Stimulated activated CD4-positive, alpha-beta T cell treated with anti-CD3 and anti-CD28 coated beads, TNF-alpha, amount 100 ng/mL, for 24 hours (primary cell): Measurements from ENCODE around the gene FAM111B.

Experiments used
- DNase-seq, 3 experiments: peaks; one replicate each; pipeline ENCODE4 v3.0.0-alpha.2; 2020; ENCODE audit warnings: low read depth in 3 of 3

The FAM111B gene

DNA sequence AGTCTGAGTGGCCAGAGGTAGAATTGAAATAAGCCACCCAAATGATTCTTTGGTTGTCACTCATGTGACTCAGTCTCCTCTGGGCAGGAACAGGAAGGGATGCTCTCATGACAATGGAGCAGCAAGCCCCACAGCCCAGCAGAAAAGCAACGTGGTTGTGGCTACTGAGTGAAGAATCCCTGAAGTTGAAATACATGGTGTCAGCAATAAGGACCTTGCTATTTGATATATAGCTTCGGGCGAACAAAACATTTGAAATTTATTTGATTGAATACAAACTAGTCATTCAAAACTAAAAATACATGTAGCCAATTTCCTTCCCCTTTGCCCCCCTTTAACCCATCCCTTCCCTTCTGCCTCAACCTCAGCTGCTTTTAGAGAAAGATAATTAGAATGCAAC is 50.4 kb downstream of the FAM111B start:
- DNase-seq, result no peak

DNA sequence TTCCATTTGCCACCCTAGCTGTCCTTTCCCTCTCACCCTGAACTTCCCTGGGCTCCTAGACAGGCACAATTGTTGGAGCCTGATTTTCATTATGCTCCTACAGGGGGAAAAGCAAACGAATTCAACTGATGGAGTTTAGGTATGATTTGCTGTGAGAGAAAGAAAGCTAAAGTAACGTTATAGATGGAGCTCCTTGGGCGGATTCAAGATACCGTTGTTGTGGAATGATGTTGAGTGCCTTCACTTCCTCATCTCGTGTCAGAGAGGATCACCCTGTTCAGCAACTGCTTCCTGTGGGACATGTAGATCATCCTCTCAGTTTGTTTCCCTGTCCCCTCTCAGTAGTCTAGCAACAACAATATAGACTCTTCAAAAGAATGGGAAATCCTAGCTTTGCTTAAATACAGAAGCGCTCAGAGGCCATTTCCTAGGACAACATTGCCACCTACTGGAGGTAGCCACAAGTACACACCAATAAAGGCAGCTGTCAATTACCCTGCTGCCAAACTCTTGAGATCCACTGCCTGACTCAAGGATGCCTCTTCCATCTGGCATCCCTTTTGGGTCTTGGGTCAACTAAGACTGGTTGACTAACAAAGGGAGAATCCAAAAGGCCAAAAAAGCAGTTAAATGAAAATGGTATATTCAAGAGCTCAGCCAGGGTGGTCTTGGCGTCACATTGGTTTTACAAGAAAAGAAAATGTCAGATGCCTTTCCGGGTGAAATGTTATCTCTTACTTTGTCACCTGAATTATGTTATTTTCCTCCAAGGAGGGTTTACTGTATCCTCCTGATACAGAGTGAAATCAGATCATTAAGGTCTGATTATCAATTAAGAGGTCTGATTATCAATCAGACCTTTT is 51.4 kb downstream of the FAM111B start:
- peak in 1 of 3 experiments; percentile 49 for DNase-seq

DNA sequence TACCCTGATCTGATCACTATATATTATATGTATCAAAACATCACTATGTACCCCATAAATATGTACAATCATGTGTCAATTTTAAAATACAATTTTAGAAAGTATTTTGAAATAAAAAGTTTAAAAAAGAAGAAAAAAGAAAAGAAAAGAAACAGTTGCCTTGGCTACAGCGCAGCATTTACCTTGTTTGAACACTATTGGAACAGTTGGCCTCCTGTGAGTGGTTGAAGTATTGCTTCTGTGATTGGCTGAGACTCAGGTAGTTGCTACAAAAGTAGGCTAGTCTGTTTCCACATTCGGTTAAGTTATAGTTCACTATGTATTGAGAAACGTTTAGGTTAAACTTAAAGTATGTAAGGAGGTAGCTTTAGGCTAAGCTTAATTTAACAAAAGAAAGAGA is 57.0 kb downstream of the FAM111B start:
- DNase-seq, result no peak

DNA sequence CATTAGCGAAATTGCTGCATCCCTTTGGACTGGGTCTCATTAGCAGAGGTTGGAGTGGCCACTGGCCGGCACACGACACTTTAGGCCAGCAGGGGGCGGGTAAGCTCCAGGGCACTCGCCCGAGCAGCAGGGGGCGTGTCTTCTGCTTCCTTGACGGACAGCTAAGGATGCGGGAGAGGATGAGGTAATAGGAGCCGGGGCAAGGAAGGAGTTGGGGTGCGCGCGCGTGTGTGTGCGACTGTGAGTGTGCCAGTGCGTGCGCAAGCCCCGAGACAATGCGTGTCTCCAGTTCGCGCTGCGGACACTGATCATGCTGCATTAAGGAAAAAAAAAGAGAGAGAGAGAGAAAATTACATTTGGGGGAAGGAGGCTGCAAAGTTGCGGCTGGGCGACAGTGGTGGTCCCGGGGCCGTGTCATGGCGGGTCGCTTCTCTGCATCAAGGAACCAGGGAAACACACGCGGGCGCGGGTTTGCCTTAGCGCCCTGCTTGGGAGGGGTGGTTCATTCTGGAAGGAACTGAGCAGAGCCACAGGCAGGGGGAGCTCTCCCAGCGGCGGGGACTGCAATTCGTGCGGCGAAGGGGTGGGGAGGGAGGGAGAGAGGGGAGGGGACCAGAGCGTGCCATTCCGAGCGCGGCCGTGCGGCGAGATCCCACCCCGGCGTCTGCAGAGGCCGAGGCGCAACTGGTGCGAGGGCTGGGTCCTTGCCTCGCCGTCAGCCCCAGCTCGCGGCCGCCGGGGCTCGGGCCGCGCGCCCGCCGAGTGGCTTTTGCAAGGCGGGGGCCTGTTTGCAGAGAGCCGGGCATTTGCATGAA is 64.7 kb downstream of the FAM111B start, which contains the start of gene DTX4:
Gene DTX4, plus strand, starts transcription at position 625 of the 815 bp plus-strand sequence. CDS start 464 bp downstream, outside the sequence.
- DNase-seq, result peak; percentile 82 to 90 (median 85)

DNA sequence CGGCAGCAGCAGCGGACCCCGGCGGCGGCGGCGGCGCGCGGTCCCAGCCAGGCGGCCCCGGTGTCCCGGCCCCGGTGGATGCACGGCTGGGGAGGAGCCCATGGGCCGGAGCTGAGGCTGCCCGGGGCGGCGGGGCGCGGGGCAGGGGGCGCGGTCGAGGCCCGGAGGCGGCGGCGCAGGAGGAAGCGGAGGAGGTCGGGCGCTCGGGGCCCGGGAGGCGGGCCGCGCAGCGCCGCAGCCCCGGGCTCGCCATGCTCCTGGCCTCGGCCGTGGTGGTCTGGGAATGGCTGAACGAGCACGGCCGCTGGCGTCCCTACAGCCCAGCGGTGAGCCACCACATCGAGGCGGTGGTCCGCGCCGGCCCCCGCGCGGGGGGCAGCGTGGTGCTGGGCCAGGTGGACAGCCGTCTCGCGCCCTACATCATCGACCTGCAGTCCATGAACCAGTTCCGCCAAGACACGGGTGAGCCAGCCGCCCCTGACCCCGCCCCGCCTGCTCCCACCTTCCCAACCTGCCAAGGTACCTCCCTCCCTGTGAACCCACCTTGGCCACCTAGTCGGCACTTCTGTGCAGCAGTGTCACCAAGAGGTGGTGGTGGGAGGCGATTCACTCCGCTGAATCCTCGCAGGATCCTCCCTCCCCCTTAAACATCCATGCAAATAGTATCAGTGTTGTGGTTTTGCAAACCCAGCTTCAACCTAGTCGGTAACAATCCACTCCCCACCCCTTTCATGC is 65.5 kb downstream of the FAM111B start:
- DNase-seq, result no peak

DNA sequence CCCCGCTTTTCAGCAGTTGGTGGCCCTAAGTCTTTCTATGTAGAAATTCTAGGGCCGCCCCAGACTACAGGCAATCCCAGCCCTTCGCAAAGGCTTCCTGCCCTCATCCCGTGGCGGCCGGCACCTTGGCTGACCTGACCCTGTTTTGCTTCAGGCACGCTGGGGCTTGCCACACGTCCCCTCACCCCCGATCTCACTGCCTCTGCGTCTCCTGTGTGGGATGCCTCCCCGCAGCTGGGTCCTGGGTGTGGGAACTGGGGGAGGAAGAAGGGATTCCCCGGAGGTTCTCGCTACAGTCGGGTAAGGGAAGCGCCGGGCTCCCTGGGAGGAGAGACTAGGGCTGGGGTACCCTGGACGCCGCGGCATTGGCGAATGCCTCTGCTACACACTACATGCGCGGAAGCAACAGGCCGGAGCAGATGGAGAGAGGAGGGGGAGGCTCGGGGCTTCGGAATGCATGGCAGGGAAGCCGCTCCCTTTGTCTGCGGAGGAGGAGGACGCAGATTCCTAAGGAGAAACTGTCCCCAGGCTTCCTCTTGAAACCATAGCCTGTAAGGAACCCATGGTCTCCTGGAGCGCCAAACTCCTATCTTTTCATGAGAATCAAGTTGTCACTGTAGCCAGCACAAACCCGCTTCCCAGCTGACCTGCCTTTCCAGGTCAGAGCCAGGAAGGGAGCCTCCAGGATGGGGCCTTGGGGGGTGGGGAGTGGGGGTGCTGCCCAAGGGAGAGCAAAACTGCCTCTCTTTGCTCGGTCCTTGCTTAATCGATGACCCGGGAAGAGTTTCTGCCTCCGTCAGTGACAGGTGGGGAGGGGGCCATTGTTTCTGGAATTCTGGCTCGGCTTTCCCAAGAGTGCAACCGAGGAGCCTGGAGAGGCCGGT is 66.3 kb downstream of the FAM111B start:
- DNase-seq, result no peak

DNA sequence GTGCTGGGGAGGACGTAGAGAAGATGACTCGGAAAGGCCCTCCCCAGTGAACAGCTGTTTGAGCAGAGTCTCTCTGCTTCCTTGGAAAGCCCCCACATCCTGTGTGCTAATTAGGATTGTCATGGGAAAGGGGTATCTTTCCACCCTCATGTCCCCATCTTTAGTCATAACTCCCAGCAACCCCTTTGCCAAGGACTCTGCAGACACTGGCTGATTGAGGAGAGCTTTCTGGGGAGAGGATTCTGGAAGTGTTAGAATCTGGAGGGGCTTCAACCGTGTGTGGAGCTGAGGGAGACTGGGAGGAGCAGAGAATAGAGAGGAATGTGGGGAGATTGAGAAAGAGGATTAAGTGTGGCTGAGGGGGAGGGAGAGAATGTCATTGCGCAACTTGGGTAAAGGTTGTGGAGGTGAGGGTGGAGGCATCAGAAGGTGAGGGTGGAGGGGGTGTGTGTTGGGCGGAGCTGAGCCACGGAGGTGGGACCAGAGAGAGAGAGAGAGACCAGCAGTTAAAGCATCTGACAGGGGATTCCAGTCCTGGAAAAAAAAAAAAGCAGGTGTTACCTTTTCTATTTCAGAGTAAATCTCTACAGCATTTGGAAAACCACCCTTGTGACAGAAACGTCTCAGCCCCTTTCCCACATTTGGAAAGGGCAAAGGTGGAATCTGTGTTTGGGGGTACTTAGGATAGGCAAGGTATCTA is 67.1 kb downstream of the FAM111B start:
- no peak for DNase-seq

DNA sequence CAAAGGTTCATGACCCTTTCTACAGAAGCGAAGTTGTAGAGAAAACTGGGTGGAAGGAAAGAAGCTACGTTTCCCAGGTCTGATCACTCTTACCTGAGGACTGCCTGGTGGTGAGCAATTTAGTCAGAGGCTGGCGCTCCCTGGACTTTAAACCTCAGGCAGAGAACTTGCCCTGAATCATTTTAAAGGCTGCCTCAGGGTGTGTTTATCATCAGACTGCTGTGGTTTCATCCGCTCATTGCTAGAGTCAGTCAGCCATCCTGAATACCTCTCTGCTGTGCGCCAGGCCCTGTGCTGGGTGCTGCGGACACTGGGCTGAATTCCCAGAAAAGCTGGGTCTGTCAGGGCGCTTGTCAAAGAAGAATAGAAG is 67.6 kb downstream of the FAM111B start:
- no peak for DNase-seq

DNA sequence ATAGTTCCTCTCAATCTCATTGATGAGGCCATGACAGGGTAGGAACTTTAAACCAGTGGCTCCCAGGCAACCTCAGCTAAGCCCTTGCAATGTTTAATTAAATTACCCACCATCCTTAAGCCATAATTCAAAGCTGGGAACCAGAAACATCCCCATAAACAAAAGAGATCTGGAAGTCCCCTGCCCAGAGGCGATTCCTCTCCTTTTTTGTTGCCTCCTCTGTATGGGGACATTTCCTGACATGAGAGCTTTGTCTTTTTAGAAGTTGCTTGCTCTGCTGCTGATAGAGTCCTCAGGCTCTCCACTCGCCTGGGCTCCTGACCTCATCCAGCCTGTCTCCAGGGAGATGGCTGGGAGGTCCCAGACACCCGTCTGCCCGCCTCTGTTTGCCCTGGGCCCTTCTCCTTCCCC is 68.1 kb downstream of the FAM111B start:
- no peak for DNase-seq

DNA sequence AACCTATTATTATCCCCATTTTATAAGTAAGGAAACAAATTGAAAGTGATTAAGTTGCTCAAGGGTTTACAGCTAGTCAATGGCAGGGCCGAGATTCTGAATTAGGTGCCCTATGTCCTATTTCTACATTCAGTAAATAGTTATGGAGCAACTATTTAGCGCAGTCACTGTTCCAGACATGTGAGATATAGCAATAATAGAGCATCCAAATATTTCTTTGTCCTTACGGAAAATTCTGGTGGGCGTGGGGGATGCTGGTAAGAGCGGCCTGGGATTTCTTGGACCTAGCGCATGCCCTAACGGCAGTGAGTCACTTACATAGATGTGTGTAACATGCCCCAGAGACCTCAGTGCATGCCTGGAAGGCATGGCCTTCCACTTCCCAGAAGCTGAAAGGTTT is 69.3 kb downstream of the FAM111B start:
- DNase-seq, result no peak
